Activated CD8-positive, alpha-beta memory T cell treated with anti-CD3 and anti-CD28 coated beads, Interleukin-2, amount 50 U/mL, for 4 hours (primary cell): Measurements from ENCODE around the gene TARS3.
A peak's percentile ranks its signal among the peaks of the same experiment; 100 is the strongest.
"Not testable (repeated sequence)": the region's sequence is repeated elsewhere in the genome, so short reads cannot be mapped to it uniquely, and the experiment has no call there.

Source experiments
- DNase-seq: peaks from one replicate; pipeline ENCODE4 v3.0.0-alpha.2; 2020

The TARS3 gene

DNA sequence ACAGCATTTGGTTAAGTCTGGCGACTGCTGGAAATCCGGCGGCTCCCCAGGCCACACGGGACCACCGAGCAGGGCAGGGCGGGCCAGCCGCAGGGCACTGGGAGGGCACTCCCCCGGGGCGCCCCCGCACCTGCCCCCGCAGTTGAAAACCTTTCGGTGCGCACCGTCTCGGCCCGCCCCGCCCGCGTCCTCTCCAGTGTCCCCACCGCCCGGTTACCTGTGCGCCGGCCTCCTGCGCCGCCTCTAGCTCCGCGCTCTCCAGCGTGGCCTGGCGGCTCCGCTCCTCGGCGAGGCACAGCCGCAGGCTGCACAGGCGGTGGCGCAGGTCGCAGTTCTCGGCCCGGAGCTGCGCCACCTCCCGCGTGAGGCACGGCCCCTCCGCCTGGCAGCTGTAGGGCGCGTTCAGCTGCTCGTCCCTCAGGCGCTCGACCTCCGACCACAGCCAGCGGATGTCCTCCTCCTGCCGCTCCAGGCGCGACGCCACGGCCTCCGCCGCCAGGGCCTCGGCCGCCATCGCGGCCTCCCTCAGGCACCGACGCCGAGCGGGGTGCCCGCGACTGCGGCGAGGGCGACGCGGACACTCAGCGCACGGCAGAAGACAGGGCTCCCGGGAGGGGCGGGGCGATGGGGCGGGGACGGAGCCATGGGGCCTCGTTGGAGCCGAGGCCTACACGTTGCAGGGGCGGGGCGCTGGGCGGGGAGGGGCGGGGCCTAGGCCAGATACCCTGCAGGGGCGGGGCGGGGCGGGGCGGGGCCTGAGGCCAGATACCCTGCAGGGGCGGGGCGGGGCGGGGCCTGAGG lies at the start of gene TARS3:
Gene TARS3, minus strand, starts transcription at position 600 of the 801 bp plus-strand sequence. Its CDS starts 86 bp downstream, at position 514.
- DNase-seq = peak; percentile 97

DNA sequence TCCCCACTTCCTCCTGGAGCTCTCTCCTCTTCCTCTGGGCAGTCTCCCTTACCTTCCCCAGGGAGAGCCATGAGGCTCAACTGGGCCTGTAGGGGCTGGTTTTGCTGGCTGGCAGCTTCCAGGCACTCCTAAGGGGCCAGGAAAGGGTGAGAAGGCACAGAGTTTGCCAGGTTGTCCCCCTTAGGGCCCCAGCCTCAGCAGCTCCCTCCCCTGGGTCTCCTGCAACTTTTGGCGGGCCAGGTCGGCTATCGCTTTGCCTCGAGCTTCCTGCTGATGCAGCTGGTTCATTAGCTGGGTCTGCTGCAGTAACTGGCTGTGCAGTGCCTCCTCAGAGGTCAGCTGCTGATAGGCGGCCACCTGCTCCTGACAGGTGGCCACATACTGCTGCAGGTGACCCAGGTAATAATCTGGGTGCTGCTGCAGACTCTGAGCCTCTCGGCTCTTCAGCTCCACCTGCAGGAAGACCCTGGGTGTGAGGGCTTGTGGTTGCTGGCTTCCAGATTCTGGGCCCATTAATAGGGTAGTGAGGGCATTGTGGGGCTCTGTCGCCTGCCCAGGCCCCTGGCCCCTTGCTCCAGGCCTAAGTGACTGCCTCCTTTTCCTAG lies 49.3 kb upstream of the TARS3 start:
- DNase-seq = no peak

DNA sequence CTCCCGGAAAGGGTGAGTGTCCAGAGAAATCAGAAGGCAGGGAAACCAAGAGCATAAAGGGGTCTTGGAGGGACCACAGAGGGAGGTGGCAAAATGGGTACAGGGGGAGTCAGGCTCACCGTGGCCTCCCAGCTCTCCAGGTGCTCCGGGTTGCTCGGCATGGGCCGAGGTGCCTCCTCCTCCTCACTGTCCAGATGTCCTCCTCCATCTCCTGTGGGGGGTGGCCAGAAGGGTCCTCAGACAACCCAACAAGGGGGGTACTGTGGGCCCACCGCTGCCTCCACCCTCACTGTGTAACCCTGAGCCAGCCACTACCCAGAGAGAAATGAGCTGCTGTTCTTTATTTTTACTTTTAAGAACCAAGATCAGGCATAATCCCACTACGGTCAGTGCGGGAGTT lies 48.6 kb upstream of the TARS3 start:
- no peak for DNase-seq

DNA sequence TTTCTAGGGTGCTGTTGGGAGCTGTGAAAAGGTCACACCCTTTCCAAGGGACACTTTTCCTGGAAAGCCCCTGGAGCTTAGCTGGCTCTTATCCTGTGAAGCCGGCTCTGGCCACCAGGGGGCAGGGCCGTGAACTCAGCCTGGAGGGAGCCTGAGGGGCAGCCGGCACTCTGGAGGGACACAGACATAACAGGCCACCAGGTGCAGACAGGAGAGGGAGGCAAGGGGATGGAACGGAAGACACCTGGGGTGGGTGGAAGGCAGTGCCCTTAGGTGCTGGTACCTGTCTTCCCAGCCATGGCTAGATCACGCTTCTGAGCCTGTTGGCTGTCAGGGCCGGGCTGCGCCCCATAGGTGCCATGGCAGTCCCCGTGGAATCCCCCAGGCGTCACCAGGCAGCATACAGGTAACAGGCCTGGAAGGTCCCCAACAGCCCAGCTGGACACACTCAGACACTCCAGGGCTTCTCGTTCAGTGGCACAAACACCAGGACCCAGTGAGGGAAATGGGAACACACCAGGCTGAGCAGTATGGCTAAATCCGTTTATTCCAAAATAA lies 42.9 kb upstream of the TARS3 start:
- not testable (repeated sequence) for DNase-seq

DNA sequence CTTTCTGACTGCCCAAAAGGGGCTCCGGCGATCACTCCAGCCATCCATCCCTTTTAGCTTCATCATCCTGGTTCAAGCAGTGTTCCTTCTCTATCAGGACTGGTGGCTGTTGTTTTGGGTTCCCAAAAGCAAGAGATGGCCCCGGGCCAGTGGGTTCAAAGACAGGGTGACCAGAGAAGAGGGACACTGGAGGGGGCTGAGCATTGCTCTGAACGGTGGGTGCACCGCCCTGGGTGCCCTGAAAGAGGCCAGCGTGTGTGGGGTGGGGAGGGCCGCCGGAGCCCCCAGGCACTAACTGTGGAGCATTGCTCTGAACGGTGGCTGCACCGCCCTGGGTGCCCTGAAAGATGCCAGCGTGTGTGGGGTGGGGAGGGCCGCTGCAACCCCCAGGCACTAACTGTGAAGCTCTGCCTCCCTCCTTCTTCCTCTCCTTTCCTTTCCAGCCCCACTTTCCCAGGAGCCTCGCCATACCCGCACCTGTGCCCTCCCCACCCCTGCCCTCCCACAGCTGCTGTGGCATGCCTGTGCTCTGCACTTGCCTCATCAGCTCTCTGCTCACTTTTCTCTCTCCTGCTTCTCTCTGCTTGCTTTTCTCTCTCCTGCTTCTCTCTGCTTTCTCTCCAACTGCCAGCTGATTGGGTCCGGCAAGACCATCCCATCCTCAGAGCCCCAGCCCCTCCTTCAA lies 41.6 kb upstream of the TARS3 start:
- no peak for DNase-seq

DNA sequence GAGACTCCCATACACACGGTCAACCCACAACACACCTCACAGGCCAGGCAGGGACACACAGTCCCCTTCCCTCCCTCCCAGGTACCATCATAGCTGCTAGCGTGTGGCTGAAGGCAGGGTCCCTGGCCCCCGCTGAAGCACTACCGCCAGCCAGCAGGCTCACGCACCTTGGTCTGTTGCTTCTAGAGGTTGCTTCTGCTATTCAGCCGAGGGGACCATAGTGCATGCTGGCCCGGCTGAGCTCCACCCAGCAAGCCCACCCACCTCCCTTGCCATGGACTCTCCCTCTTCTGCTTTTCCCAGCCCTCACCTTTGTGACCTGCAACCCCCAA lies 41.0 kb upstream of the TARS3 start:
- not testable (repeated sequence) for DNase-seq

DNA sequence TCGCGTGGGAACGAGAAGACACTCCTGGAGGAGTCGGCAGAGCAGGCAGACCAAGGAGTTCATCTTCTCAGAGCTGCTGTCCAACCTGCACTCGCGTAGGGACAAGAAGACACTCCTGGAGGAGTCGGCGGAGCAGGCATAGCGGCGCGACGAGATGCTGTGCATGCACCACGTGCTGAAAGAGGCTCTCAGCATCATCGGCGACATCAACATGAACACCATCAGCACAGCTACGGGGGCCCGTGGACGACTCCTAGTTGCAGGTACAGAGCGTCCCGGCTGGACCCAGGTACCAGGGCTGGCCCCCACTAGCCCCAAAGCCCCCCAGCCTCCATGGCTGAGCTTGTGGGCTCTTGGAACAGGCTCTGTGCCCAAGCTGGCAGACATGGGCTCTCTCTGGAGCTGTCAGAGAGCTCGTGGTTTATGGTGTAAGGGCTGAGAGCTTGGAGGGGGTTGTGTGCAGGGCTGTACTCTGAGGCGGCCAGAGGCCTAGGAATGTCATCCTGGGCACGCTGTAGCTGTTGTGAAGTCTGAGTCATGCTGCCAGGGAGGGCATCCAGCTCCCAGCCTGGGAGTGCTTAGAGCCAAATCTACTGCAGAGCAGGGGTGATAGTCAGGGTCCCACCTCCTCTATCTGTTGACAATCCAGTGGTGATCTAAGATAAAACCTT lies 40.5 kb upstream of the TARS3 start:
- not testable (repeated sequence) for DNase-seq

DNA sequence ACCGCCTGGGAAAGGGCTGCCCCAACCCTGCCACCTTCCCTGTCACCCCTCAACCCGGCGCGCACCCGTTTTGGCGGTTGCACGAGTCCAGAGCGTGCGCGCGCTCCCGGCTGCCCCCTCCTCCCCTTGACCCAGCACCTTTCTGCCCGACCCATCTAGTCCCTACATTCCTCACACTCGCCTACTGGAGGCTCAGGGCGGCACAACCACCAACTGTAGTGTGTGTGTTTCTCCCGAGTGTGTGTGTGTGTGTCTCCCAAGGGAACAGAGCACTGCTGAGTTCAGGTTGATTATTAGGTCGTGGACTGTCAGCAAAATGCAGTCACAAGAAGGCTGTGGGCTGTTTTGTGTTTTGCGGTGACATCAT lies 22.4 kb upstream of the TARS3 start:
- DNase-seq = not testable (repeated sequence)

DNA sequence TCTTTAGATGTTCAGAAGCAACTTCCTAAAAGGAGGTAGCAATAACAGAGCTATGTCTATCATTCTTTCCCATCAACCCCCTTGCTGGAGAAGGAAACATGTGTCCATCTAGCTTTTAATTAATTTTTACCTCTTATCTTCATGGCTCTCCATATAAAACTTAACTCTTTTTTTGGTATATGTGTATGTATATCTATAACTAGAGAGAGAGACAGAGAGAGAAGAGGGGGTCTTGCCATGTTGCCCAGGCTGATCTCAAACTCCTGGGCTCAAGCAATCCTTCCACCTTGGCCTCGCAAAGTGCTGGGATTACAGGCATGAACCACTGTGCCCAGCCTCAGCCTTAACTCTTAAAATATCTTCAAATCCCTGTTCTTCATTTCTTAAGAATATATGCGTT lies 10.6 kb upstream of the TARS3 start:
- not testable (repeated sequence) for DNase-seq

- no peak for DNase-seq
These were observed 9.3 kb upstream of the TARS3 start for GRCh38 chr15:101733545-101733944.

- DNase-seq = no peak
These were observed 8.5 kb upstream of the TARS3 start for GRCh38 chr15:101732772-101733171.

GRCh38 chr15:101731746-101732145 lies 7.5 kb upstream of the TARS3 start:
- DNase-seq = no peak

DNA sequence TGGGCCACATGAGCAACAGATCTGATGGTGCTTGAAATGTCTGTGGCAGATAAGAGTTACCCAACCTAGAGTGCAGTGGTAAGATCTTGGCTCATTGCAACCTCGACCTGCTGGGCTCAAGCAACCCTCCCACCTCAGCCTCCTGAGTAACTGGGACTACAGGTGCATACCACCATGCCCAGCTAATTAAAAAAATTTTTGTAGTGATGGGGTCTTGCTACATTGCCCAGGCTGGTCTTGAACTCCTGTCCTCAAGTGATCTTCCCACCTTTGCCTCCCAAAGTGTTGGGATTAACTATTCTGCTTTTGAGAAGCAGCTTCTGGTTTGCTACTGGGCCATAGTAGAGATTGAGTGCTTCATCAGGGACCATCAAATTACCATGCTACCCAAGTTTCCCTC lies 2.9 kb upstream of the TARS3 start:
- DNase-seq = no peak

DNA sequence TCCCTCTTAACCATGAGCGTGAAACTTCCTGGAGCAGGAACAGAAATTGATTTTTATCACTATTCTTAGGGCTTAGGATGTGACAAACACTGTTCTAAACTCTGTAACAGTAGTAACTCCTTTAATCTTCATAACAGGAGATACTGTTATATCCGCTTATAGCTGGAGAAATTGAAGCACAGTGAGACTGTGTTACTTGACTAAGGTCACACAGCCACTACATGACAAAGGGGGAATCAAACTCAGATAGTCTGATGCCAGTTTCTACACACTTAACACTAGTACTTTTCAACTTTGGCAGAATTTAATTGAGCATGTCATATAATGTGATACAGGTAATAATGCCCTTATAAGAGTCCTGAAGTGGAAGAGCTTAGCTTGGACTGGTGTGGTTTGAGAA lies 800 bp upstream of the TARS3 start:
- DNase-seq = no peak

- DNase-seq = no peak
These were observed 367 bp upstream of the TARS3 start for GRCh38 chr15:101724675-101725005.

GRCh38 chr15:101723171-101723873 lies 951 bp downstream of the TARS3 start:
- peak; percentile 31 for DNase-seq

DNA sequence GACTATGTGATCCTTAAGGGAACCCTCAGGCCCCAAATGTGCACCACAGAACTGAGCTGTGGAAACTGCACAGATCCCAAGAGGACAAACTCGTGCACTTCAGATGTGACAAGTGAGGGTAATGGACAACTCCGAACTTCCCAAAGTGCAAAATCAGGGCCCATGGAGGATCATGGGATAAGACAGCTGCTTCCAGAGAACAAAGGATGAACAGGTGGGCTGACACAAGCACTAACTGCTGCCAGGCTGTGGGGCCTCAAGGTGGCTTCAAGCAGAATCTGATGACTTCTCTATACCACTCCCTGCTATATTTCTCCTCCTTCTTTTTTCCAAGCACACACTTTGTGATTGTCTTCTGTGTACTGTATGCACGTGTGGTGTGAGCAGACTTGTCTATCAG lies 5.4 kb downstream of the TARS3 start:
- DNase-seq = no peak

DNA sequence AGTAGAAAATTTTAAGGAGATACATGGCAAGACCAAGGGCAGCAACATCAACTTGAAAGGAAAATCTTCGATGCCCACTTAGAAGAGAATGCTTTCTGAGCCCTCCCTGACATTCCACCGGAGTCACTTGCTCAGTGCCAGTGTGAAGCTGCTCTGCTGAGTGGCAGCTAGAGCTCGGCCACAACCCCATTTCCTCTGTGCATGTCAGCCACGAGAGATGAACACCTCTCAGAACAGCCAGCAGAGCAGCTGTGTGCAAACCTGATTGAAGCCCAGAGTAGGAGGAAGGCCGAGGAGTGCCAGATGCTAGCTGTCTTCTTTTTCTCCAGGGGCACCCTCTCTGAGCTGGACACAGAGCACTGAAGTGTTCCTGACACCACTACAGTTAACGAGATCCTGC lies 12.2 kb downstream of the TARS3 start:
- no peak for DNase-seq

DNA sequence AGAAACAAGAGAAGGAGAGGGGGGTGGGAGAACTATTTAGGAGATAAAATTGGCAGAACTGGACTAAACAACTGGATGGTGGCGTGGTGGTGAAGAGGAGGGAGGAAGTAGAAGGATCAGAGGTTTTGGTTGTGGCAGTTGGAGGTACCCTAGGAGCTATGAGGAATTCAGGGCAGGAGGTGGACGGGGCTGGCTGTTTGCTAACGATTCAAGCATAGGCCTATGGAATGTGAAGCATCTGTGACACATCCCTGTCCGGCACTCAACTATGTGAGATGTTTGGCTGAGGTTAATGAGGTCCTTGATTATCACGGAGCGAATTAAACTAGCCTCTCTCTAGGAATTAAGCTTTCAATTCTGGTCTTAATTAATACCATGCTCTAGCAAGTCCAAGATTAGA lies 13.5 kb downstream of the TARS3 start:
- DNase-seq = no peak

DNA sequence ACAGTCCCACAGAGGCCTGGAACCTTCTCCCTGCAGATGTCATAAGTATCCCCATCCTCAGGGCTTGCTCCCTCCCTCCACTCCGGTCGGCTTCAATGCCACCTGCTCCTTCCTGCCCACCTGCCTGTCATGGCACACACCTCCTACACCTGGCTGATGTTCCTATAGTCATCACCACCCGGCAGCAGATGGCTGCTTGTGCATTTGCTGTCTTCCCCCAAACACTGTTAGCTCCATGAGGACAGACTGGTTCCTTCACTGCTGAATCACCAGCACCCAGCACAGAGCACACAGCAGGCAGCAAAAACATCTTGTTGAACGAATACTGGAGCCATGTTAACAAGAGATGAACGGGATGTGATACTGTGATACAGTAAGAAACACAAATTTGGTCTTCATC lies 14.8 kb downstream of the TARS3 start:
- no peak for DNase-seq

DNA sequence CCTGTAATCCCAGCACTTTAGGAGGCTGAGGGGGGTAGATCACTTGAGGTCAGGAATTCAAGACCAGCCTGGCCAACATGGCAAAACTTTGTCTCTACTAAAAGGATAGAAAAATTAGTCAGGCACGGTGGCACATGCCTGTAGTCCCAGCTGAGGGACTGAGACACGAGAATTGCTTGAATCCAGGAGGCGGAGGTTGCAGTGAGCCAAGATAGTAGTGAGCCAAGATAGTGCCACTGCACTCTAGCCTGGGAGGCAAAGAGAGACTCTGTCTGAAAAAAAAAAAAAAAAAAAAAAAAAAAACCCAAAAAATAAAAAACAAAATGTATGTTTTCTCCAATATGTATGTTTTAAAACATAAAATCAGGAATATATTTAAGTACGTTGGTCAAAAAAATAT lies 16.3 kb downstream of the TARS3 start:
- no peak for DNase-seq

GRCh38 chr15:101702077-101702476 lies 22.2 kb downstream of the TARS3 start:
- DNase-seq = no peak

DNA sequence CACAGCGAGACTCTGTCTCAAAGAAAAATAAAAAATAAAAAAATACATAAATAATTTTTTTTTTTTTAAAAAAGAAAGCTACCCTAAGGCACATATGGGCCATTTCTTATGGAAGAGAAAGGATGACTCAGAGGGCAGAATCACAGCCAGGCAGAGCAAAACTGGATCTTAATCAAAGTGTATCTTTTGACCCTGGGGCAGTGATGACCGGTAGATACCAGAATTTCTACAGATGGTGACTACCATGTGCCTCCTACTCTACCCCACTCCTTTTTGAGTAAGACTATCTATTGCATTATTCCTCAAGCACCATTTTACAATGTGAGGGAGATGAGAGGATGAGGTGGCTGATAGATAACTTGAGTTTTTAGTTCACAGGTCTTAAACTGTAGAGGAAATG lies 26.0 kb downstream of the TARS3 start:
- DNase-seq = no peak
